ENCODE results near the gene ZNF543.
A peak's percentile ranks its signal among the peaks of the same experiment; 100 is the strongest.
"Not testable (repeated sequence)": the region's sequence is repeated elsewhere in the genome, so short reads cannot be mapped to it uniquely, and the experiment has no call there.

ZNF543 gene

GRCh38 chr19:57321751-57322150 is 1.5 kb downstream of the ZNF543 start:
- DNase-seq: peak; percentile 76

DNA sequence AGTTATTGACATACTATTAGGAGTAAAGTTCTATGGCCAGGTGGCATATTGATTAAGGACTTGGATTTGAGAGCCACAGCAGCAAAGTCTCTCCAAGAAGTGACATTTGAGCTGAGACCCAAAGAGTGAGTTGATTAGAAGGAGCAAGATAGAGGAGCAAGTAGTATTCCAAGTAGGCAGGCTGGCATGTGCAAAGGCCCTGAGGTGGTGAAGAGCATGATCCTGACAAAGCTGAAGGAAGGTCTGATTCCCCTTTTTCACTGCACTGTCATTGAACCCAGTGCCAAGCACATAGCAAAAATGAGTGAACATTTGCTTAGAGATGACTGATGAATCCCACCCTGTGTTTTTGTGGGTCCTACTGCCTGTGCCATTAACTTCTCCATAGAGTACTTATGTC is 4.7 kb downstream of the ZNF543 start:
- no peak for DNase-seq

DNA sequence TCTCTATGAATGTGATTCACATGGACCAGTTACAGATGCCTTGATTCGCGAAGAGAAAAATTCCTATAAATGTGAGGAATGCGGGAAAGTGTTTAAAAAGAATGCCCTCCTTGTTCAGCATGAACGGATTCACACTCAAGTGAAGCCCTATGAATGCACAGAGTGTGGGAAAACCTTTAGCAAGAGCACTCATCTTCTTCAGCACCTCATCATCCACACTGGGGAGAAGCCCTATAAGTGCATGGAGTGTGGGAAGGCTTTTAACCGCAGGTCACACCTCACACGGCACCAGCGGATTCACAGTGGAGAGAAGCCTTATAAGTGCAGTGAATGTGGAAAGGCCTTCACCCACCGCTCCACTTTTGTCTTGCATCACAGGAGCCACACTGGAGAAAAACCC is 7.7 kb downstream of the ZNF543 start:
- no peak for DNase-seq

DNA sequence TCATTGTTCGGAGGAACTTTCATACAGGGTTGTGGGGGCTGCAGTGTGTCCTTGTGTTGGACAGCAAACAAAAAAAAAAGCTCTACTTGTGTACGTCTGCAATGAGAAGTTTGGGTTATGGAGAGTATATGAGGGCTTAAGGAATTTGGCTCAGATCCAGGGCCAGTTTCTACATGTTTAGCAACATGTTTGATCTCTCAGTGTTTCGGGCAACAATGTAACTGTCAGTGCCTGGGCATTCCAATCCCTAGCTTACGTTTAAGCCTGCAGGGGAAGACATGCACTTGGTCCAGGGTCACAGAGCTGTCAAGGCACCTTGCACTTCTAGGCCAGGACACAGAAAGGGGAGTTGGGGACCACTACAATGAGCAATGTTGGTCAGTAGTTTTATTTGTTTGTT is 13.9 kb downstream of the ZNF543 start:
- no peak for DNase-seq

- DNase-seq: no peak
These were observed 18.6 kb downstream of the ZNF543 start for GRCh38 chr19:57338877-57339276.

DNA sequence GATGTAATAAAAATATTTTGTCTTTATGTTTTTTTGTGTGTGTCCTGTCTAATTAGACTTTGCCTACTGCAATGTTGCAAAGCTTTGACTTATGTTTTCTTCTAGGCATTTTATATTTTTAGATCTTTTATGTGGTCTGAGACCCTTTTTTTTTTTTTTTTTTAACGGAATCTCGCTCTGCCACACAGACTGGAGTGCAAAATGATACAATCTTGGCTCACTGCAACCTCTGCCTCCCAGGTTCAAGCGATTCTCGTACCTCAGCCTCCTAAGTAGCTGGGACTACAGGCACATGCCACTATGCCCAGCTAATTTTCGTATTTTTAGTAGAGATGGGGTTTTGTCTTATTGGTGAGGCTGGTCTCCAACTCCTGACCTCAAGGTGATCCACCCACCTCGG is 22.3 kb downstream of the ZNF543 start:
- no peak for DNase-seq

DNA sequence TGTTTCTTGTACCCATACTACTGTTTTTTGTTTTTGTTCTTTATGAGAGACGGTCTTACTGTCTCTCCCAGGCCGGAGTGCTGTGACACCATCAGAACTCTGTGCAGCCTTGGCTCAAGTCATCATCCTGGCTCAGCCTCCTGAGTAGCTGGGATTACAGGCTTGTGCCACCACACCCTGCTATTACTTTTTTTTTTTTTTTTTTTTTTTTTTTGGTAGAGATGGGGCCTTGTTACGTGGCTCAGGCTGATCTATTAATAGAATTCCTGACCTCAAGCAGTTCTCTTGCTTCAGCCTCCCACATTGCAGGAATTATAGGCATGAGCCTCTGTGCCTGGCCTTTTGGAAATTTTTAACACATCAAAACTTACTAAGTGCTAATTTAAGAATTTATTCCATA is 27.9 kb downstream of the ZNF543 start:
- DNase-seq: no peak

DNA sequence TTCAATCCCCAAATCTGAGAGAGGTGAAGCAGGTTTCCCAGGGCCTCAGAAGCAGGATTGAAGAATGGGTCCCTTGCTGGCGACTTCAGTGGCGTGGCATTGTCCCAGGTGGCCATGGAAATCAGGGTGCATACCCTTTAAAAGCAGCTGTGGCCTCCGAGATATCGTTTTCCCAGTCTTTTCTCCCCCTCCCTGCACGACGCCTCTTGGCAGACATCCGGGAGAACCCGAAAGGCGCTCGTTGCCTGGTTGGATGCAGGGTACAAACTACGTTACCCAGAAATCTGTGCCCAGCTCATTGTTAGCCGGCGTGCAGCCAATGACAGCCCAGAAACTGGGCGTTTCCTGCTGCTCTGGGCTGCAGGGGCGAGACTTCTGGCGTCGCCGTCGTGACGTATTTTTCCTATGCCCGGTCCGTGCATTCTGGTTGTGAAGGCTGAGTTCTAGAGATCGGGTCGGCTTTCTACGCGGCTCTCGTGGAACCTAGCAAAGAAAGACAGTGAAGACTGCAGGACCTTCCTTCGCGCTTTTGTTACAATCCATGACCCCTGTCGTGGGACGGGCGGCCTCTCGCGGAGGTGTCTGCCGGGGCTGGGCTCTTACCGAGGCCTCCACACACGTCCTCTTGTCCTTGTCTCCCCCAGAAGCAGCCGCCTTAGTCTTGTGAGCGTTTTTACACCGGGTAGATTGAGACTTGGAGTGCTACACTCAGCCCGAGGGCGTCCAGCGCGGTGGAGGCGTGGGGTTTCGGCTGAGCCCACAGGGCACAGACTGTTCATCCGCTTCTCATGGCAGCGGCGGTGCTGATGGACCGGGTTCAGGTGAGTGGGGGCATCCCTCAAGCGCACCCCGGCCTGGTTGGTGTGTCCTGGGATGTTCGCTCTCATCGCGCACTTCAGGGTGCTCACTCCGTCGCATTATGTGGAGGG is 30.9 kb downstream of the ZNF543 start, which contains the start of gene ZNF304:
Gene ZNF304, plus strand, starts transcription at position 395 of the 929 bp plus-strand sequence. Its CDS starts 394 bp downstream, at position 789.
- DNase-seq: peak; percentile 83

GRCh38 chr19:57351867-57352266 is 31.6 kb downstream of the ZNF543 start:
- no peak for DNase-seq

- no peak for DNase-seq
These were observed 35.6 kb downstream of the ZNF543 start for GRCh38 chr19:57355916-57356315.

GRCh38 chr19:57357406-57357805 is 37.1 kb downstream of the ZNF543 start:
- no peak for DNase-seq

DNA sequence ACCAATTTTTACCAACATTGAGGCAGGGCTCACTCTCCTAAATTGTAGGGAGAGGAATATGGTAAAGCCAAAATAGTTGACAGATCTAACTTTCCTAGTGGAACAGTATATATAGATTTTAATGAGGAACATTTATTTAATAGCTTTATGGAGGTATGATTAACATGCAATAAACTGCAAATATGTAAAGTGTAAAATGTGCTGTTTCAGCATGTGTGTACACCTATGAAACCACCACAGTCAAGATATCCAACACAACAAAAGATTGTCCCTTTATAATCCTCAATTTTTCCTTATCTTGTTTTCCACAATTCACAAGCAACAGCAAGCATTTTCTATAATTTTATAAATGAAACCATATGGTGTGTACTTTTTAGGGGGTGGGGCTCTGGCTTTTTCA is 39.0 kb downstream of the ZNF543 start:
- DNase-seq: no peak

DNA sequence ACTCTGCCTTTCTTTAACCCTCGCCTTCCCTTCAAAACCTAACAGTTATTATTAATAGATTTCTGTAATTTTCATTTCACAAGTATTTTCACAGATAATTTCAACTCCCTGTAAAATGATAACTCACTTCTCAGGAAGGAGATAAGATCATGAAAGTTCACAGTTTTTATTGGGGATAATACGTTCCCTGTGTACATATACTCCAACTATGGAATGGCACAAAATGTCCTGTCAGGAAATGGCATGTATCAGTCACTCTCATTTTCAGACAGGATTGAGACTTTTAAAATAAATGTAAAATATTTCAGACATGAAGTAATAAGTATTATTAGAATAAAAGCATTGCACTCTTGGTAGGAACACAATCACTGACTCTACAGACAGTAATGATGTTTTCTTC is 42.1 kb downstream of the ZNF543 start:
- DNase-seq: no peak

DNA sequence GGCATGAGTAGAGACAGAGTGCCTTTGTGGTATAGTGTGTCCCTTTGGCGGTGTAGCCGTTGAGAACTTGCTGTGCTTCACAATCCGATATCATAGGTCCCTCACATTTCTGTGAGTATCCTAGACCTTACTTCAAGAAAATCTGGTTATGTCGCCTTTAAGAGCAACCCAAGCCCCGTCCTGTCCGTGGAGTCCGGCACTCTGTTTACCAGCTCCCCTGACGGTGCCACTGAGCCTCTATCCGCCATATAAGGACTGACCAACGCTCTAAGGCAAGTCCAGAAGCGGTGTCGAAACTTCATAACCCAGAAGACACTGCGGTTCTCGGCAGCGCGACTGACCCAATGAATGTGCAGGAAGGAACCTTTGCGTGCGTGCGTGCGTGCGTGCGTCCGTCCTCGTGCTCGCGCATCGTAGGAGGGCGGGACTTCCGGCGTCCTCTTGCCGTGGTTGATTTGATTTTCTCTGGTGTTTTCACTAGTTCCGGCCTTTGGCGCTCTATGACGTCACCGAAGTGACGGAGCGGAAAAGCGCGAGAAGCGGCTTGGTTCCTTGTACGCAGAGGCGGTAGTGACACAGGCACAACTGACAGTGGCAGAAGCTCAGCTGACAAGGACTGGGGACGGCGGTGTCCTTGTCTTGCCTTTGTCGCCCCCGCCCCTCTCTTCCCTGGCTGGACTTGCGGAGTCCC is 42.9 kb downstream of the ZNF543 start, which contains the start of the genes TRAPPC2B and ZNF547:
Gene TRAPPC2B, plus strand, starts transcription at position 555 of the 691 bp plus-strand sequence. CDS start 1,283 bp downstream, outside the sequence.
Gene ZNF547, plus strand, starts transcription at position 555 of the 691 bp plus-strand sequence. CDS start 5,005 bp downstream, outside the sequence.
- peak; percentile 98 for DNase-seq

GRCh38 chr19:57363688-57364181 is 43.5 kb downstream of the ZNF543 start:
- no peak for DNase-seq

GRCh38 chr19:57366776-57367175 is 46.5 kb downstream of the ZNF543 start:
- DNase-seq: no peak

DNA sequence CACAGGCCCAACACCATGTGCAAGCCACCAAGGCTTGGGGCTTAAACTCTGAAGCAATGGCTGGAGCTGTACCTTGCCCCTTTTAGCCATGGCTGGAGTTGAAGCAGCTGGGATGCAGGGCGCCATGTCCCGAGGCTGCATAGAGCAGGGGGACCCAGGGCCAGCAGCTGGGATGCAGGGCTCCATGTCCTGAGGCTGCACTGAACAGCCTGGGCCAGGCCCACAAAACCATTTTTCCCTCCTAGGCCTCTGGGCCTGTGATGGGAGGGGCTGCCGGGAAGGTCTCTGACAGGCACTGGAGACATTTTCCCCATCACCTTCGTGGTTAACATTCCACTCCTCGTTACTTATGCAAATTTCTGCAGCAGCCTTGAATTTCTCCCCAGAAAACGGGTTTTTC is 53.9 kb downstream of the ZNF543 start:
- DNase-seq: no peak

GRCh38 chr19:57374647-57375046 is 54.4 kb downstream of the ZNF543 start:
- DNase-seq: not testable (repeated sequence)

DNA sequence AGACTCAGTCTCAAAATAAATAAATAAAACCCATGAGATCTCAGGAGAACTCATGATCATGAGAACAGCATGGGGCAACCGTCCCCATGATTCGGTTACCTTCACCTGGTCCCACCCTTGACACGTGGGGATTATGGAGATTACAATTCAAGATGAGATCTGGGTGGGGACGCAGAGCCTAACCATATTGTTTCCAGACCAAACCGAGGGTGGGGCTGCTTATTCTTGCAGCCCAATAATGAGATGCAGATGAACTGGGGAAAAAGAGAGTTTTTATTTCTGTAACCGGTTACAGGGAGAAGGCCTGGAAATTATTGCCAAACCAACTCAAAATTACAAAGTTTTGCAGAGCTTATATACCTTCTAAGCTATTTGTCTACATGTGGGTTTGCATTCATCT is 55.9 kb downstream of the ZNF543 start:
- no peak for DNase-seq

- no peak for DNase-seq
These were observed 57.4 kb downstream of the ZNF543 start for GRCh38 chr19:57377498-57378146.
